ENCODE results near the gene CHAD.

- TF ChIP-seq, protein P1, sequence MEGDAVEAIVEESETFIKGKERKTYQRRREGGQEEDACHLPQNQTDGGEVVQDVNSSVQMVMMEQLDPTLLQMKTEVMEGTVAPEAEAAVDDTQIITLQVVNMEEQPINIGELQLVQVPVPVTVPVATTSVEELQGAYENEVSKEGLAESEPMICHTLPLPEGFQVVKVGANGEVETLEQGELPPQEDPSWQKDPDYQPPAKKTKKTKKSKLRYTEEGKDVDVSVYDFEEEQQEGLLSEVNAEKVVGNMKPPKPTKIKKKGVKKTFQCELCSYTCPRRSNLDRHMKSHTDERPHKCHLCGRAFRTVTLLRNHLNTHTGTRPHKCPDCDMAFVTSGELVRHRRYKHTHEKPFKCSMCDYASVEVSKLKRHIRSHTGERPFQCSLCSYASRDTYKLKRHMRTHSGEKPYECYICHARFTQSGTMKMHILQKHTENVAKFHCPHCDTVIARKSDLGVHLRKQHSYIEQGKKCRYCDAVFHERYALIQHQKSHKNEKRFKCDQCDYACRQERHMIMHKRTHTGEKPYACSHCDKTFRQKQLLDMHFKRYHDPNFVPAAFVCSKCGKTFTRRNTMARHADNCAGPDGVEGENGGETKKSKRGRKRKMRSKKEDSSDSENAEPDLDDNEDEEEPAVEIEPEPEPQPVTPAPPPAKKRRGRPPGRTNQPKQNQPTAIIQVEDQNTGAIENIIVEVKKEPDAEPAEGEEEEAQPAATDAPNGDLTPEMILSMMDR (conservative IDR thresholded peaks at IDR 0.05; ENCODE audit: low read depth, low read length), result no peak
- TF ChIP-seq POLR2A (IDR thresholded peaks at IDR 0.05; ENCODE audit: low read depth, low read length) (no peak), SMC3 (IDR thresholded peaks at IDR 0.05; ENCODE audit: low read depth, low read length) (no peak), USF2 (IDR thresholded peaks at IDR 0.05; ENCODE audit: low read depth, low read length) (no peak), RAD21 (IDR thresholded peaks at IDR 0.05; ENCODE audit: low read length) (no peak), RFX5 (IDR thresholded peaks at IDR 0.05; ENCODE audit: low read depth, low read length) (no peak), CEBPB (IDR thresholded peaks at IDR 0.05; ENCODE audit: low read depth, low read length) (no peak), MXI1 (IDR thresholded peaks at IDR 0.05; ENCODE audit: borderline replicate concordance, low read depth, low read length) (no peak), MAFK (IDR thresholded peaks at IDR 0.05; ENCODE audit: low read depth, low read length) (no peak), CHD1 (IDR thresholded peaks at IDR 0.05; ENCODE audit: low read depth, low read length) (no peak), FOS (IDR thresholded peaks at IDR 0.05; ENCODE audit: low read depth, low read length) (no peak), ELK1 (IDR thresholded peaks at IDR 0.05; ENCODE audit: borderline replicate concordance, low read depth, low read length) (no peak), MAZ (IDR thresholded peaks at IDR 0.05; ENCODE audit: borderline replicate concordance, low read depth, low read length) (no peak)
Measured at GRCh38 chr17:50493744-50494143, 25.1 kb upstream of the CHAD start.
